ENCODE data around the gene SMARCB1.

The SMARCB1 gene

DNA sequence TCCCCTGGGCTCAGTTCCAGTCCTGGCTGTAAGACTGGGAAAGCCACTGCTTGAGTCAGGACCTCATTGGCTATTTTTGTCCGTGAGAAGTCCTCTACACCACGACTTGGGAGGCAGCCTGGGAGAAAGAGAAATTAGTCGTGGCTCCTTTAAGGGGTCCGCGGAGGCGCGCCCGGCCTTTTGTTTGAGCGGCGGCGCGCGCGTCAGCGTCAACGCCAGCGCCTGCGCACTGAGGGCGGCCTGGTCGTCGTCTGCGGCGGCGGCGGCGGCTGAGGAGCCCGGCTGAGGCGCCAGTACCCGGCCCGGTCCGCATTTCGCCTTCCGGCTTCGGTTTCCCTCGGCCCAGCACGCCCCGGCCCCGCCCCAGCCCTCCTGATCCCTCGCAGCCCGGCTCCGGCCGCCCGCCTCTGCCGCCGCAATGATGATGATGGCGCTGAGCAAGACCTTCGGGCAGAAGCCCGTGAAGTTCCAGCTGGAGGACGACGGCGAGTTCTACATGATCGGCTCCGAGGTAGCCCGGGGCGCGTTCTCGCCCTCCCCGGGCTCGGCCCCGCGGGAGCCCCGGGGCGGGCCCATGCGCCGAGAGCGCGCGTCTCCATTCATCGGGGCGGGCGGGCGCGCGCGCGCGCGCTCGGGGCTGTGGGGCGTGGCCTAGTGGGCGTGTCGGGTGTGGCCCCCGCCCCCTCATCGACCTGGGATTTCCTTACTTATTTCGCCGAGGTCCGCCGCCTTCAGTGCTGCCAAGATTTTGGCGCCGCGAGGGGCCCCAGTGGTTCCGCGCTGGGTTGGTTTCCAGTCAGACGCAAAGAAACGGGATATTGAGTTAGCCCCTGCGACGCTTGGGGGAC is at the start of gene SMARCB1:
Gene SMARCB1 (plus strand): TSS at position 215 of the 848 bp plus-strand sequence. CDS start 204 bp downstream, at position 419.
- peak; percentile 91 for DNase-seq

DNA sequence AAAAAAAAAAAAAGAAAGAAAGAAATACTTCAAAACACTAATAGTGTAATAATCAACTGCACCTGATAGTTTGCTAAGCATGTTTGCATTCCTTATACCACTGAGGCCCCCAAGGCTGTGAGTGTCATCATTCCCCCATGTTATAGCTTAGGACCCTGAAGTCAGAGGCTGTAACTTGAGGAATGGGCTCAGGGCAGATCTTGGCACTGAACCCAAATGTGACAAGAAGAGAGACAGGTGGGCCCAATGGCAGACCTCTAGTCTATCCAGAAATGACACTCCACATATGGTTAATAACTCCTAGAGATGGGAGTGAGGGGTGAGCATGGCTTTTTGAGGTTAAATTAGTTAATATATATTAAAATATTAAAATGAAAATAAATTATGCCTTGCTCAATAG is 49.1 kb upstream of the SMARCB1 start:
- DNase-seq, result no peak

DNA sequence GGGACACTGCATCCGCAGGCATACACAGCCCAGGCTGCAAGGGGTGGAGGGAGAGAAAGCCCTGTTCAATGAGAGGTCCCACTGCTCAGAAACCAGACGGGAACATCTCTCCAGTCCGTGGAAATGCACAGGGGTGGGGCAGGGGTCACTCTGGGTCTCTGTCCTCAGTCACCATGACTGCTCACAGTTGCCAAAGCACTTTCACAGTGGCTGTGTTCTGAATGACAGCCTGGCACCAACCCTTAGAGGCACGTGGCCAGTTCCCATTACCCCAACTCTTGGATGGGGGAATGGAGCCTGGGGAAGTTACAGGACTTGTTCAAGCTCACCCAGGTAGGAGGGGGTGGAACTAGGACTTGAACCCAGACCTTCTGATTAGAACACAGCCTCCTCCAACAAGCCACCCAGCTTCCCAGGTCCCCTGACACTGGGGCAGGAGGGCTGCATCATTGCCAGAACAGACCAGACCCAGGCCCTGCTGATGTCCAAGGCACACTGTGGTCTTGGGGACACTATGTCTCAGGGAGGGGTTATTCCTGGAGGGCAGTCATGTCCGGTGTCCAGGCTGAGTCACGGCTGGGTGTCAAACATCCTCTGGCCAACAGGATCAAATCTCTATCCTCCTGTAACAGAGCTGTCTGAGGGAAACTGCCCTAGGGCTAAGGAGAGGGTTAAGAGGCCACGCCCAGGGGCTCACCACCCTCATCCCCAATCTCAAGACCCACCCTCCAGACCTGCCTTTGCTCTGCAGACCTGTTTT is 44.1 kb upstream of the SMARCB1 start:
- no peak for DNase-seq

DNA sequence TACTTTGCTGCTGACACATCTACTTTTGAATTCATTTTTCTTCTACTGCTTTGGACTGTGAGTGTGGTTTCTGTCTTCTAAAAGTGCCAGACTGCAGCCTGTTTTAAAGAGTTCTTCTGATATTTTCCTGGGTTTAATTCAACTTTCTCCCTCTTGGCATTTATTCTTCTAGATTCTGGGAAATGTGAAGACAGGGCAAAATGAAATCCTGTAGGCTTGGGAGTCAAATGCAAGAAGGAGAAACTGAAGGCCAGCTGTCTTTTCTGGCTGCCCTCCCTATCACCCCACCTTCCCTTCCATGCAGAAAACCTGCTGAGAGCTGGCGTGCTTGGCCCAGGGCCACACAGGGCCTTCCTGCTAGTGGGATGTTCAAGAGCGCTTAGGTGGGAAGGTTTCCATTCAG is 43.5 kb upstream of the SMARCB1 start:
- no peak for DNase-seq

DNA sequence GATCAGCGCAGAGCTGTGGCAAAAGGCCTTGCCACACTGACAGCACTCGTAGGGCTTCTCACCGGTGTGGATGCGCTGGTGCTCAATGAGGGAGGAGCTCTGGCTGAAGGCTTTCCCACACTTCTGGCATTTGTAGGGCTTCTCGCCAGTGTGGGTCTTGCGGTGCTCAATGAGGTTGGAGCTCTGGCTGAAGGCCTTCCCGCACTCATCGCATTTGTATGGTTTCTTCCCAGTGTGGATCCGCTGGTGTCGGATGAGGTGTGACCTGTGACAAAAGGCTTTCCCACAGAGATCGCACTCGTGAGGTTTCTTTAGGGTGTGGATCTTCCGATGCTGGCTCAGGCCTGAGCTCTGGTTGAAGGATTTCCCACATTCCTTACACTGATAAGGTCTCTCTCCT is 42.8 kb upstream of the SMARCB1 start:
- DNase-seq, result no peak

DNA sequence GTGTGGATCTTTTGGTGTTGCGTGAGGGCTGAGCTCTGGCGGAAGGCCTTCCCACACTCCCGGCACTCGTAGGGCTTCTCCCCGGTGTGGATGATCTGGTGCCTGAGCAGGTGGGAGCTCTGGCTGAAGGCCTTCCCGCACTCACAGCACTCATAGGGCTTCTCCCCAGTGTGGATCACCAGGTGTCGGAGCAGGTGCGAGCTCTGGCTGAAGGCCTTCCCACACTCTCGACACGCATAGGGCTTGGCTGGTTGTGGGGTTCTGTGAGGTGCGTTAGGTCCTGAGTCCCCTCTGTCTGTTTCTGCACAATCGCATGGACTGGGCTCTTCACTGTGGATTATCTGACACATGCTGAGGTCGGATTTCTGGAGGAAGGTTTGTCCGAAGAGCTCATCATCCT is 42.3 kb upstream of the SMARCB1 start:
- no peak for DNase-seq

DNA sequence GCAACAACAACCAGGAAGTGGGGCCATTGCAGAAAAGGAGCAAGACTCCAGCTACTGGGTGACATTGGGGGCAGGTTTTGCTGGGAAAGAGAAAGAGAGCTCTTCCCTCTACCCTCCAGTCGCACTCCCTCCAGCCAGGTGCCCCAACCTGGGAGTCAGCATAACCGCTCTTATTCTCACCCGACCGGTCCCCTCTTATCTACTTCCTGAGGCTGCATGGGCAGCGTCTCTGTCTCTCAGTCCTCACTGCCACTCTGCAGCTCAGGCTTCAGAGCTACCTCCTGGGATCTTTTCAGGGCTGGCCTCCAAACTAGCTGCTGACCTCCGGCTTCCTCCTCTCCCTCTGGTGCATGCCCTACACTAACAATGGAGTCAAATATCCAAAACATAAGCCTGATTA is 41.0 kb upstream of the SMARCB1 start:
- DNase-seq, result no peak

DNA sequence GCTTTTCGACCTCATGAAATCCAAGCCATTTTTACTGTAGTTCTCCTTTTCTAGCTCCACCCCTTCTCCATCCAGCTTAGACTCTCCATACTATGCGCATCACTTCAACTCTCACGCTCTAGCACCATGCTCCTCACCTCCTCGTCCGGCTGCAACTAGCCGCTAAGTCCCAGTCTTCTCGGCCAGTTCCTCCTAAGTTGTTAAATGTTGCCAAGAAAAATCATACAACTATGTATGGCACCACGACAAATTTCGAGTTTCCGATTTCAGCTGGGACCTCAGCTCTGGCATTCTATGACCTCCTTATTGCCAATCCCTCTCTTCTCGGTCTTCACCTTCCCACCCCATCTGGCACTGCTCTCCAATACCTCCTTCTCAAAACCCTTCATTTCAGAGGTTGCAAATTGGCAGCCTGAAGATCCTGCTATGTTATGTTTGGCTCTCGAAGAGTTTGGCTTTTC is 36.9 kb upstream of the SMARCB1 start:
- DNase-seq, result no peak

DNA sequence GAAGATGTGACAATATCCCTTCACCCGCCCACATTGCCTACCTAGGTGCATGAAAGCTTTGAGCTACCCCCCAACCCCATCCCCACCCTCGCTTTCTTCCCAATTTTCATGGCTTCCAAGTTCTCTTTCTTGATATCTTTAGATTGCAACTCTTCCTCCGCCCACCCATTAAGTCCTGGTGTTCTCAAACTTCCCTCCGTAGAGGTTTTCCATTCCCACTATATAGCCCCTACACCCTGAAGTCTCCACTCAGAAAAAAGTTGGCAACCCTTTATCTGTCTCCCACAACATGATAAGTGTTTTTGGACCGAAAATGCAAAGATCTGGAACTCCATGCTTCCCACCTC is 36.4 kb upstream of the SMARCB1 start:
- DNase-seq, result no peak

DNA sequence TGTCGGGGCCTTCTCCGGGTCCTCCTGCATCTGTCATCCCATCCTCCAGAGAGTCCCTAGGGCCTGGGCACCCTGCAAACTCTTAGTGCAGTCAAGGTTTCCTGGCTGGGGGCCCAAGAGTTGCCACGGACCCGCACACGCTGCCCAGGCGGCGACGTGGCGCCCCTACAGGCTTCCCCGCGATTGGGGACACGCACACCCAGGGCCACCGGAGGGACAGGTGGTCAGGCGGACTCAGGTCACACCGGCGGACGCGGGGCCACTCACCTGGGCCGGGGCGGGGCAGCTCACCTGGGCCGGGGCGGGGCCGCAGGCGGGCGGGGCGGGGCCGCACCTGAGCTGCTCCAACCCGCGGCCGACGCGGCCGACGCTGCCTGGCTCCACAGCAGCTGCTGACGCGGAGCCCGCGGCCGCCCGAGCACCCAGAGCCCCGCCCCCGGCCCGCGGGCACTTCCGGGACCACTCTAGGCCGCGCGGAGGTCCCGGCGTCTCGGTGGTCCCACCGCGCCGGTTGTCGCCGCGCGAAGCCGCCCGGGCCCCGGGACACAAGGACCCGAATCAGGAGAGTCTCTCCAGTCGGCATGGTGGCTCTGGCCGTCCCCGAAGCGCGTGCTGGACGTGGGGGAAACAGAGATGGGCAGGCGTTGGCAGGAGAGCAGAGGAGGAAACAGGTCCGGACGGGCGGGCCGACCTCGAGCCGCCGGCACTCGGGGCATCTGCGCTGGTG is 35.9 kb upstream of the SMARCB1 start, which contains the start of gene ZNF70:
Gene ZNF70 (minus strand): TSS at position 399 of the 727 bp plus-strand sequence. CDS start 5,972 bp downstream, outside the sequence.
- peak; percentile 87 for DNase-seq

DNA sequence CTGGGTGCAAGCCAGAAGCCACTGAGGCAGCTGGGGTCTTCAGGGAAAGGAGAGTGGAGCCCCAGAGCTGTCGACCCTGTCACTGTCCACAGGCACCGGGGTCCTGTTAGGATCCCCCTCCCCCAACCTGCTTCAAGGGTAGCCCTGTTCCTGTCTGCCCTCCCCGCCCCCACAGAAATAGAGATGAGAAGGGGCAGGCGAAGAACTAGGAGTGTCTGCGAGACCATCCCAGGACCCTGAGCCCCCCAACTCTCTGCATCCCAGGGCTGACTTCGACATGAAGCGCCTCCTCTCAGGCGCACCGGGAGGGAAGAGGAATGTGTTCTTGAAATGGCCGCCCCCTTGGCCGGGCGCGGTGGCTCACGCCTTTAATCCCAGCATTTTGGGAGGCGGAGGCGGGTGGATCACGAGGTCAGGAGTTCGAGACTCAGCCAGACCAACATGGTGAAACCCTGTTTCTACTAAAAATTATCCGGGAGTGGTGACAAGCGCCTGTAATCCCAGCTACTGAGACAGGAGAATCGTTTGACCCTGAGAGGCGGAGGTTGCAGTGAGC is 35.2 kb upstream of the SMARCB1 start:
- DNase-seq, result no peak

DNA sequence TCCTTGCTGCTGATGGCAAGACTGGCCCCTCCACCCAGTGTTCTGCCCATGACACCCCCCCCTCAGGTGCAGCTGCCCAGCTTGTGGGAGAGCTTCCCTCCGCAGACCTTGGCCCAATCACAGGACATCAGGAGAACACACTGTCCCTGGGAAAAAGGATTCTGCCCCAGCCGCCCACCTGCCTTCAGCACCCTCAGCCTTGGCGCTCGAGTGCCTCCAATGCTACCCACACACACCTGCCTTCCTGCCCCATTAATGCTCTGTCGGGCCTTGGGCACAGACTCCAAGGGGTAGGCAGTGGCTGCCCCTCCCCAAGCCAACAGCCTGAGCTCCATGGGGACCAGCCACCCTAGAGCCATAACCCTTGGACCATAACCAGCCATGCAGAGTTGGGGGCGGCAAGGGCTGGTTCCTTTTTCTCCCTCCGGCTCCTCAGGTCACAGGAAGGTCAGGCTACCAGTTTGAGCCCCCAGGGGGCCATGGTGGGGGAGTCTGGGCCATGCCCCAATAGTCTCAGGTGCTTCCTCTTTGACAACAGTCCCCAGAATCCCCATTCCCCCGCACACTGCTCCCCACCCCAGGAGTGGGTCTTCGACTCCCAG is 34.6 kb upstream of the SMARCB1 start:
- no peak for DNase-seq

DNA sequence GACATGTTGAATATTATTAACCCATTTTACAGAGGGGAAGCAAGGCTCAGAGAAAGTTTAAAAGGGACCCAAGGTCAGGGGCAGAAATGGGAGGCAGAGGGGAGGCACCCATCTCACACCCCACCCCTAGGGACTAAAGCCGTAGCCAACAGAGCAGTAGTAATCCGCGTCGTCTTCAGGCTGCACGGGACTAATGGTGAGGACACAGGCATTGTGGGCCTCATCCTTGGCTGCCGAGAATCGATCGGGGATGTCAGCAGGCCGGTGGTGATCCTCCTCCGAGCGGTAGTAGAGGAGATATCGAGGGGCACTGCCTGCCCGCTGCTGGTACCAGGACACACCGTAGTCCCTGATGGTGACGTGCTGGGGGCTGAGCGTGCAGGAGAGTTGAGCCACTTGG is 34.0 kb upstream of the SMARCB1 start:
- no peak for DNase-seq

DNA sequence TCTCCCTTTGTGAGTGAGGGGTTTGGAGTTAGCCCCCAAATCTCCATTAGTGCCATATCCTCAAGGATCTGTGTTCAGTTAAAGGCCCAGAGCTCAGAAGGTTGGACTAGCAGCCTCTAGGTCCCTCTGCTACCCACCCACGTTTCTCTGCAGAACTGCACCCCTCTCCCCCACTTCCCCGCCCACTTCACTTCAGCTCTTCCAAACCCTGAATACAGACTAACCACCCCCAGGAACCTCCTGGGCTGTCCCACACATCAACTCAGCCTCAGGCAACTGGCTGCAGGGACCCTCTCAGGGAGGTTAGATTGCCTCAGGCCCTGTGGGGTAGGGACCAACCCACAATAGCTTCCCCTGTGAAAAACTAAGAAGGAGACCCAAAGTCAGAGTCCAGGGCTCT is 33.4 kb upstream of the SMARCB1 start:
- no peak for DNase-seq

DNA sequence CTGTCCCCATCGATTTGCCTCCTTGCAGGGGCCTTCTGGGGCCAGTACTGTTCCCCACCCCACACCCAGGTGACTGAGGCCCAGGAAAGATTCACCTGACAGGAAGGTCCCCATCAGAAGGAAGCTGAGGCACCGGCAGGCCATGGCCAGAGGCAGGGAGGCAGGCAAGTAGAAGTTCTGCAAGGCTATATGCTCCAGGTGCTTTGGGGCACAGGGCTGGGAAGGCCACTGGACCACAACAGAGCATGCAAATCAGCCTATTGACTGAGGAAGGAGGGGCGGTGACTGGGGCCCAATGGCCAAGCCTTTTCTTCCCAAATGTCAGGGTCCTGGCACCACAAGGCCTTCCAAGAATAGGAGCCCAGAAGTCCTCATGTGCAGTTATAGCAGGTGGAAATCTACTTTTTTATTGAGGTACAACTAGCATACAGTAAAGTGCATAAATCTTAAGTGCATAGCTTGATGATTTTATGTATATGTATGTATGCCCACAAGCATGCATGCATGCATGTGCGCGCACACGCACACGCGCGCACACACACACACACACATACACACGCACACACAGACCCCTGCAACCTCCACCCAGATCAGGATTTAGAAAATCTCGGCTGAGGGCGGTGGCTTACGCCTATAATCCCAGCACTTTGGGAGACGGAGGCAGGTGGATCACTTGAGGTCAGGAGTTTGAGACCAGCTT is 32.4 kb upstream of the SMARCB1 start, which contains the start of gene VPREB3:
Gene VPREB3 (minus strand): TSS at position 206 of the 700 bp plus-strand sequence. CDS start 62 bp downstream, at position 144.
- DNase-seq, result no peak

DNA sequence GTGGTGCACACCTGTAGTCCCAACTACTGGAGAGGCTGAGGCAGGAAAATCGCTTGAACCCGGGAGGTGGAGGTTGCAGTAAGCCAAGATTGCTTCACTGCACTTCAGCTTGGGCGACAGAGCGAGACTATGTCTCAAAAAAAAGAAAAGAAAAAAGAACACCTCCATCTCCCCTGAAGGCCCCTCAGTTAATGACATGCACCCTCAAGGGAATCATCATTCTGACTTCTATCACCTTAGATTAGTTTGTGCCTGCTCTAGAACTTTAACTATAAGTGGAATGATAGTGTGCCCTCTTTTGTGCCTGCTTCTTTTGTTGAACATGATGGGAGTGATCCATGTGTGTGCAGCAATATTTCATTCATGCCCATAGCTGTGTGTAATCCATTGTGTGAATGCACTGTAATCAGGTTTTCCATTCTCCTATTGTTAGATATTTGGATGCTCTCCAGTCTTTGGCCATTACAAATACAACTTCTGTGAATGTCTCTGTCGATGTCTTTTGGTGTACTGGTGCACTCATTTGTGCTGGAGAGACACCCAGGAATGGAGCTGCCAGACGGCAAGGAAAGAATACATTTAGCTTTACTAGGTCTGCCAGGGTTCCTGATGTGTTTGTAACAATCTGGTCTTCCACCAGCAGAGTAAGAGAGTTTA is 31.7 kb upstream of the SMARCB1 start:
- no peak for DNase-seq

DNA sequence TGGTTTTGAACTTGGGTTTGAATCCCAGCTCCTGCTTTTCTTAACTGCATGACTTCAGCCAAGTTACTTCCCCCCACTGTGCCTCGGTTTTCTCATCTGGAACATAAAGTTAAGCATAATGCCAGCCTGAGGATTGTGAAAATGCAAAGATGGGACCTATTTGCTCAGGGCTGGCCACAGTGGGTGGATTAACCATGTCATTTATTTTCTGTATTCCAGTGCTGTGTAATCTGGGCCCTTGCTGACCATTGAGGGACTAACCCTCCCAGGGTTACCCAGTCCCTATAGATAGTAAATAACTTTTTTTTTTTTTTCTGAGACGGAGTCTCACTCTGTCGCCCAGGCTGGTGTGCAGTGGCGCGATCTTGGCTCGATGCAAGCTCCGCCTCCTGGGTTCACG is 31.1 kb upstream of the SMARCB1 start:
- DNase-seq, result no peak

DNA sequence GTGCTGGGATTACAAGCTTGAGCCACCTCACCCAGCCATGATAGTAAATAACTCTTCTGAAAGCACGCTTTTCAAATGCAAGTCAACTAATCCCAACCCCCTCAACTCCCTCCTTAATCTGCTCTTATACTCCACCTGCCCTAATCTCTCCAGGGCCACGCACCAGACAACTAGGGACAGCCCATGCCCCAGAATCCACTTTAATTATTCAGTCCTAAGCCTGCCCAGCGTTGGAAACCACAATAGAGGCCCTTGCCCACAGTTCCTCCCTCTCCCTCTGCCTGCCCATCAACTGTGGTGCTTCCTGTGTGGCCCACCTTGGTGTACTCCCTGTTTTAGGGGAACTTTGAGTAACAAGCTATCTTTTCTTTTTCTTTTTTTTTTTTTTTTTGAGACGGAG is 29.9 kb upstream of the SMARCB1 start:
- DNase-seq, result no peak

DNA sequence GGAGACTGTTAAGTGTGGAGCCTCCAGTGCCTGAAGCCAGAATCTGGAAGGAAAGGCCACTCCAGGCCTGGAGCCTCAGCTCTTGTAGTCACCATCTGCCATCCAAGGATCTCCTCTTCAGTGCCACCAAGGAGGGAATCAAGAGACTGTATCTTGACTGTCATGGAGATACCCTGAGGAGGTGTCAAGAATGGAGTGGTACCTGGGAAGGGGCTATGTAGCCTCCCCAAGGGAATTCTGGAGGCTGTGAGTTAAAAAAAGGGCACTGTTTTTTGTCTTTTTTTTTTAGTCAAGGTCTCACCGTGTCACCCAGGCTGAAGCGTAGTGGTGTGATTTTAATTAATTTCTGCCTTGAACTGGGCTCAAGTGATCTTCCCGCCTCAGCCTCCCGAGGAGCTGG is 27.2 kb upstream of the SMARCB1 start:
- no peak for DNase-seq

DNA sequence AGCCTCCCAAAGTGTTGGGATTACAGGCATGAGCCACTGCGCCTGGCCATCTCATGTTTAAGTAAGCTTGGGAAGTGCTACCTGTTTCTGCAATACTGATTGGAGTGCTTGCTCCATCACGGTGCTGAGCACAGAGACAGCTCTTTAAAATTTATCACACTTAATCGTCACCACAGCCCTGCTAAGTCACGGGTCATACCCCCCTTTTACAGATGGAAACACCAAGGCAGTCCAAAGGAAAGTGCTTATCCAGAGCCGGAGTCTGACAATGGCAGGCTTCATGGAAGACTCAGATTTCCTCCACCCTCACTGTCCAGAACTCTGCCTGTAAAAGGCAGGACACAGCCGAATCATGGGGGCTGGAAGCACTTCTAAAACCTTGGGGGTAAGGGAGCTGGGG is 26.7 kb upstream of the SMARCB1 start:
- no peak for DNase-seq

DNA sequence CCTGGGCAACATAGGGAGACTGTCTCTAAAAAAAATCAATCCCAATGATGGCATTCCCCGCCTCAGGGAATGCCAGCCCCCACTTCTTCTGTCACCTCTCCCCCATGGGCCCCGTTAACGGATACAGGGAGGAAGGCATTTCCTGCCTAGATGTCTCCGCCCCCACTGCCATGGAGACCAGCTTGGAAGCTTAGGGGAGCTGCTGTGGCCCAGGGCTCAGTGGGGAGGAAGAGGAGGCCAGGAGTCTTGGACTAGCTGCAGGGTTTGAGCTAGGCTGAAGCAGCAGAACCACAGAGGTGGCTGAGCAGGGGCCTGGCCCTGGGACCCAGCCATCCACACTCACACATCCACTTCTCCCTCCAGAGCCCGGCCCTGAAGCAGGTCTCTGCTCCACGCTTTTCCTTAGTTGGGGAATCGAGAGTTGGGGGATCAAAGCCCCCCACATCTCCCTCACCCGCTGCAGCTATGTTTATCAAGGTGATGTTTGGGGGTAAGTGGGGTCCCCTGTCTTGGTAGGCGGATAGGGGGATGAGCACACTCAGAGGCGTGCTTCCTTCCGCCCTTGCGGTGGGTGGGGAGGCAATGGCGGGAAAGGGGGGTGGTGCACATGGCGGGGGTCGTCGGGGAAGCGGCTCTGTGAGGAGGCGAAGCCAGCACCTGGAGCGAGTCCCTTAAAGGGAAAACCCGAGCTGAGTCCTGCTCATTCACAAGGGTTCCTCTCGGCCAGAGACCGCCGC is 23.8 kb upstream of the SMARCB1 start, which contains the start of gene C22orf15:
Gene C22orf15 (plus strand): TSS at position 149 of the 737 bp plus-strand sequence. CDS start 317 bp downstream, at position 466.
- DNase-seq, result peak; percentile 49

All from stimulated activated CD4-positive, alpha-beta T cell treated with anti-CD3 and anti-CD28 coated beads, Interleukin-15, amount 100 ng/mL, for 24 hours (primary cell).